H1 (cell line): Measurements from ENCODE around the gene TEAD1.

Experiments
- CEBPB ChIP-seq: IDR thresholded peaks from 2 replicates; pipeline ENCODE4 v1.6.1; 2012; ENCODE audit warnings: low read depth, low read length
- CHD2 ChIP-seq: IDR thresholded peaks from 2 replicates; pipeline ENCODE4 v1.6.1; 2012; ENCODE audit warnings: low read length, improper control_type of control experiment
- CREB1 ChIP-seq: IDR thresholded peaks from 2 replicates; pipeline ENCODE4 v1.6.1; 2012; ENCODE audit warnings: inconsistent platforms
- CTCF ChIP-seq, 3 experiments: IDR thresholded peaks; 1 replicate in 2 of 3; 2 replicates in 1 of 3; pipeline versions ENCODE4 v1.5.1 to v1.6.1; 2011; ENCODE audit warnings: low read length in 3 of 3, mild to moderate bottlenecking in 3 of 3, inconsistent platforms in 2 of 3, low read depth in 1 of 3, moderate library complexity in 1 of 3; ENCODE audit not compliant: insufficient read depth in 1 of 3; ENCODE audit errors: control extremely low read depth in 1 of 3
- RNF2 ChIP-seq: fragments of 200-900, 300-1000 bp; sonication (generic); IDR thresholded peaks from 2 replicates; pipeline ENCODE4 v1.7.1; 2016; ENCODE audit warnings: borderline replicate concordance, low read depth, mild to moderate bottlenecking, antibody characterized with exemption, low read length; ENCODE audit not compliant: poor library complexity, severe bottlenecking; ENCODE audit errors: missing control alignments
- TAF1 ChIP-seq: IDR thresholded peaks from 2 replicates; pipeline ENCODE4 v1.6.1; 2011; ENCODE audit warnings: mild to moderate bottlenecking, low read depth, low read length

GRCh38 chr11:12744826-12745502 lies 70.7 kb downstream of the TEAD1 start:
- TF ChIP-seq RNF2: no peak
- no peak for TF ChIP-seq TAF1
- no peak for TF ChIP-seq CREB1
- no peak for TF ChIP-seq CTCF (IDR thresholded peaks at IDR 0.05; ENCODE audit: control extremely low read depth in 1 of 3, insufficient read depth in 1 of 3, low read depth in 1 of 3, low read length in 3 of 3)
- TF ChIP-seq CEBPB: no peak
- TF ChIP-seq CHD2: no peak
